HepG2 (cell line): Measurements from ENCODE around the gene SPAG9. TPM values are rescaled to one million over a fixed set of nuclear protein-coding genes. Genes with fewer than 3 reads are reported as not detected.

Experiments
- E2F5 ChIP-seq: sonication (generic); formaldehyde crosslinking; conservative IDR thresholded peaks from 2 replicates; pipeline ENCODE4 v1.4.0; 2020; ENCODE audit warnings: missing genetic modification reagents
- MAF1 ChIP-seq: sonication (generic); formaldehyde crosslinking; IDR thresholded peaks from 2 replicates; pipeline ENCODE4 v1.5.0; 2020; ENCODE audit warnings: missing genetic modification reagents, borderline replicate concordance
- MXI1 ChIP-seq: IDR thresholded peaks from 3 replicates; pipeline ENCODE4 v1.6.1; 2012; ENCODE audit warnings: low read depth, low read length, inconsistent platforms, borderline replicate concordance
- NFYC ChIP-seq: IDR thresholded peaks from 2 replicates; pipeline ENCODE4 v1.6.1; 2016; ENCODE audit warnings: missing genetic modification reagents, missing compliant biosample characterization
- POLR2A ChIP-seq, 2 experiments: IDR thresholded peaks; 2 replicates each; pipeline ENCODE4 v1.6.1; 2011; ENCODE audit warnings: low read depth in 2 of 2, low read length in 2 of 2, mild to moderate bottlenecking in 1 of 2, moderate library complexity in 1 of 2; ENCODE audit not compliant: insufficient read depth in 1 of 2
- PRPF4 ChIP-seq: fragments of 200-400 bp; formaldehyde crosslinking; IDR thresholded peaks from 2 replicates; pipeline ENCODE4 v1.6.1; 2016; ENCODE audit warnings: low read length, low read depth; ENCODE audit not compliant: poor library complexity, severe bottlenecking
- RORA ChIP-seq: sonication (generic); formaldehyde crosslinking; IDR thresholded peaks from 2 replicates; pipeline ENCODE4 v1.5.0; 2020; ENCODE audit warnings: mild to moderate bottlenecking, missing genetic modification reagents, moderate library complexity
- SRSF4 ChIP-seq: fragments of 200-400 bp; formaldehyde crosslinking; IDR thresholded peaks from one replicate; pipeline ENCODE4 v1.6.1; 2018; ENCODE audit warnings: mild to moderate bottlenecking, low read depth, low read length, moderate library complexity; ENCODE audit not compliant: poor library complexity, severe bottlenecking
- SUZ12 ChIP-seq: fragments of 150-350 bp; IDR thresholded peaks from 2 replicates; pipeline ENCODE4 v1.6.1; 2014; ENCODE audit warnings: low read depth, low read length
- THAP11 ChIP-seq: IDR thresholded peaks from 2 replicates; pipeline ENCODE4 v1.6.1; 2016; ENCODE audit warnings: missing biosample characterization, missing genetic modification reagents
- ZFP90 ChIP-seq: sonication (generic); formaldehyde crosslinking; IDR thresholded peaks from 2 replicates; pipeline ENCODE4 v1.8.0; 2022; ENCODE audit warnings: missing genetic modification reagents, mild to moderate bottlenecking, inconsistent platforms, borderline replicate concordance
- ZNF225 ChIP-seq: sonication (generic); formaldehyde crosslinking; IDR thresholded peaks from 2 replicates; pipeline ENCODE4 v1.4.0; 2020; ENCODE audit warnings: mild to moderate bottlenecking, missing genetic modification reagents
- ZNF331 ChIP-seq: sonication (generic); formaldehyde crosslinking; IDR thresholded peaks from 2 replicates; pipeline ENCODE4 v1.4.0; 2020; ENCODE audit warnings: missing genetic modification reagents
- ZNF460 ChIP-seq: sonication (generic); formaldehyde crosslinking; IDR thresholded peaks from 2 replicates; pipeline ENCODE4 v1.5.1; 2020; ENCODE audit warnings: missing genetic modification reagents, mild to moderate bottlenecking, borderline replicate concordance
- ZNF615 ChIP-seq: sonication (generic); formaldehyde crosslinking; IDR thresholded peaks from 2 replicates; pipeline ENCODE4 v1.5.0; 2020; ENCODE audit warnings: mild to moderate bottlenecking, missing genetic modification reagents, borderline replicate concordance
- polyA plus RNA-seq, 8 experiments: library from polyadenylated mRNA; depleted of rRNA in 3 of 8; stranded (reverse) in 7 of 8; unstranded in 1 of 8; fragments of >200 nt; fragmentation: Illumina TruSeq in 4 of 8; extraction: Trizol in 4 of 8; gene quantifications; 2 replicates each; pipeline versions ENCODE4 v1.2.1 to v1.2.3, GENCODE V29; 2011 to 2016; ENCODE audit warnings: low read depth in 4 of 8, missing spikeins in 1 of 8, mixed read lengths in 1 of 8; ENCODE audit not compliant: insufficient read depth in 1 of 8
- total RNA-seq, 5 experiments: library from RNA; depleted of rRNA; stranded (reverse); fragments of >200 nt; fragmentation: Illumina TruSeq; extraction: Trizol; gene quantifications; 2 replicates each; pipeline ENCODE4 v1.2.3, GENCODE V29; 2016; ENCODE audit warnings: low read depth in 1 of 5
- TF ChIP-seq, protein P1 (sequence below): sonication (generic); formaldehyde crosslinking; IDR thresholded peaks from 2 replicates; pipeline ENCODE4 v1.8.0; 2022; ENCODE audit warnings: low read depth, missing genetic modification reagents
- TF ChIP-seq, protein P2 (sequence below): fragments of 450-650 bp; IDR thresholded peaks from 2 replicates; pipeline ENCODE4 v1.6.1; 2017; ENCODE audit warnings: mild to moderate bottlenecking
- TF ChIP-seq, protein P3 (sequence below): sonication (generic); formaldehyde crosslinking; IDR thresholded peaks from 2 replicates; pipeline ENCODE4 v1.4.0; 2020; ENCODE audit warnings: missing genetic modification reagents, borderline replicate concordance
- TF ChIP-seq, protein P4 (sequence below): sonication (generic); formaldehyde crosslinking; IDR thresholded peaks from 2 replicates; pipeline ENCODE4 v1.4.0; 2020; ENCODE audit warnings: missing genetic modification reagents

Gene SPAG9
- total and polyA plus RNA-seq, 2 of the 13 experiments (the other 11 are each of a cell fraction or from before 2014, with no cell fraction given), result 43.2 to 78.6 TPM

- TF ChIP-seq E2F5 (no peak), MAF1 (0 out of 2 replicates have a peak, but pooled peaks have one; percentile 25), ZNF331 (CRISPR knock-in tag) (peak; percentile 88), ZNF615 (CRISPR knock-in tag) (no peak), PRPF4 (no peak), SRSF4 (no peak), MXI1 (peak; percentile 25; the same call in 1 of the 3 replicates), ZNF225 (peak; percentile 45; the same call in 1 of the 2 replicates), RORA (no peak), ZFP90 (peak; percentile 67; the same call in 1 of the 2 replicates), NFYC (CRISPR knock-in tag) (0 out of 2 replicates have a peak, but pooled peaks have one; percentile 13), THAP11 (CRISPR knock-in tag) (peak; percentile 80), SUZ12 (no peak), ZNF460 (no peak), POLR2A (IDR thresholded peaks at IDR 0.05; ENCODE audit: insufficient read depth in 1 of 2, low read depth in 2 of 2, low read length in 2 of 2) (no peak)
- TF ChIP-seq, protein P1, sequence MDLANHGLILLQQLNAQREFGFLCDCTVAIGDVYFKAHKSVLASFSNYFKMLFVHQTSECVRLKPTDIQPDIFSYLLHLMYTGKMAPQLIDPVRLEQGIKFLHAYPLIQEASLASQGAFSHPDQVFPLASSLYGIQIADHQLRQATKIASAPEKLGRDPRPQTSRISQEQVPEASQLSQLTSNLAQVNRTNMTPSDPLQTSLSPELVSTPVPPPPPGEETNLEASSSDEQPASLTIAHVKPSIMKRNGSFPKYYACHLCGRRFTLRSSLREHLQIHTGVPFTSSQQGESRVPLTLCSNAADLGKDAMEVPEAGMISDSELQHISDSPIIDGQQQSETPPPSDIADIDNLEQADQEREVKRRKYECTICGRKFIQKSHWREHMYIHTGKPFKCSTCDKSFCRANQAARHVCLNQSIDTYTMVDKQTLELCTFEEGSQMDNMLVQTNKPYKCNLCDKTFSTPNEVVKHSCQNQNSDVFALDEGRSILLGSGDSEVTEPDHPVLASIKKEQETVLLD, result no peak
- TF ChIP-seq, protein P2, sequence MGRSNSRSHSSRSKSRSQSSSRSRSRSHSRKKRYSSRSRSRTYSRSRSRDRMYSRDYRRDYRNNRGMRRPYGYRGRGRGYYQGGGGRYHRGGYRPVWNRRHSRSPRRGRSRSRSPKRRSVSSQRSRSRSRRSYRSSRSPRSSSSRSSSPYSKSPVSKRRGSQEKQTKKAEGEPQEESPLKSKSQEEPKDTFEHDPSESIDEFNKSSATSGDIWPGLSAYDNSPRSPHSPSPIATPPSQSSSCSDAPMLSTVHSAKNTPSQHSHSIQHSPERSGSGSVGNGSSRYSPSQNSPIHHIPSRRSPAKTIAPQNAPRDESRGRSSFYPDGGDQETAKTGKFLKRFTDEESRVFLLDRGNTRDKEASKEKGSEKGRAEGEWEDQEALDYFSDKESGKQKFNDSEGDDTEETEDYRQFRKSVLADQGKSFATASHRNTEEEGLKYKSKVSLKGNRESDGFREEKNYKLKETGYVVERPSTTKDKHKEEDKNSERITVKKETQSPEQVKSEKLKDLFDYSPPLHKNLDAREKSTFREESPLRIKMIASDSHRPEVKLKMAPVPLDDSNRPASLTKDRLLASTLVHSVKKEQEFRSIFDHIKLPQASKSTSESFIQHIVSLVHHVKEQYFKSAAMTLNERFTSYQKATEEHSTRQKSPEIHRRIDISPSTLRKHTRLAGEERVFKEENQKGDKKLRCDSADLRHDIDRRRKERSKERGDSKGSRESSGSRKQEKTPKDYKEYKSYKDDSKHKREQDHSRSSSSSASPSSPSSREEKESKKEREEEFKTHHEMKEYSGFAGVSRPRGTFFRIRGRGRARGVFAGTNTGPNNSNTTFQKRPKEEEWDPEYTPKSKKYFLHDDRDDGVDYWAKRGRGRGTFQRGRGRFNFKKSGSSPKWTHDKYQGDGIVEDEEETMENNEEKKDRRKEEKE, result no peak
- TF ChIP-seq, protein P3, sequence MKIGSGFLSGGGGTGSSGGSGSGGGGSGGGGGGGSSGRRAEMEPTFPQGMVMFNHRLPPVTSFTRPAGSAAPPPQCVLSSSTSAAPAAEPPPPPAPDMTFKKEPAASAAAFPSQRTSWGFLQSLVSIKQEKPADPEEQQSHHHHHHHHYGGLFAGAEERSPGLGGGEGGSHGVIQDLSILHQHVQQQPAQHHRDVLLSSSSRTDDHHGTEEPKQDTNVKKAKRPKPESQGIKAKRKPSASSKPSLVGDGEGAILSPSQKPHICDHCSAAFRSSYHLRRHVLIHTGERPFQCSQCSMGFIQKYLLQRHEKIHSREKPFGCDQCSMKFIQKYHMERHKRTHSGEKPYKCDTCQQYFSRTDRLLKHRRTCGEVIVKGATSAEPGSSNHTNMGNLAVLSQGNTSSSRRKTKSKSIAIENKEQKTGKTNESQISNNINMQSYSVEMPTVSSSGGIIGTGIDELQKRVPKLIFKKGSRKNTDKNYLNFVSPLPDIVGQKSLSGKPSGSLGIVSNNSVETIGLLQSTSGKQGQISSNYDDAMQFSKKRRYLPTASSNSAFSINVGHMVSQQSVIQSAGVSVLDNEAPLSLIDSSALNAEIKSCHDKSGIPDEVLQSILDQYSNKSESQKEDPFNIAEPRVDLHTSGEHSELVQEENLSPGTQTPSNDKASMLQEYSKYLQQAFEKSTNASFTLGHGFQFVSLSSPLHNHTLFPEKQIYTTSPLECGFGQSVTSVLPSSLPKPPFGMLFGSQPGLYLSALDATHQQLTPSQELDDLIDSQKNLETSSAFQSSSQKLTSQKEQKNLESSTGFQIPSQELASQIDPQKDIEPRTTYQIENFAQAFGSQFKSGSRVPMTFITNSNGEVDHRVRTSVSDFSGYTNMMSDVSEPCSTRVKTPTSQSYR (CRISPR knock-in tag), result peak; percentile 45; the same call in 1 of the 2 replicates
- TF ChIP-seq, protein P4, sequence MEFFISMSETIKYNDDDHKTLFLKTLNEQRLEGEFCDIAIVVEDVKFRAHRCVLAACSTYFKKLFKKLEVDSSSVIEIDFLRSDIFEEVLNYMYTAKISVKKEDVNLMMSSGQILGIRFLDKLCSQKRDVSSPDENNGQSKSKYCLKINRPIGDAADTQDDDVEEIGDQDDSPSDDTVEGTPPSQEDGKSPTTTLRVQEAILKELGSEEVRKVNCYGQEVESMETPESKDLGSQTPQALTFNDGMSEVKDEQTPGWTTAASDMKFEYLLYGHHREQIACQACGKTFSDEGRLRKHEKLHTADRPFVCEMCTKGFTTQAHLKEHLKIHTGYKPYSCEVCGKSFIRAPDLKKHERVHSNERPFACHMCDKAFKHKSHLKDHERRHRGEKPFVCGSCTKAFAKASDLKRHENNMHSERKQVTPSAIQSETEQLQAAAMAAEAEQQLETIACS, result no peak
Measured at GRCh38 chr17:50949989-50950877, 170.4 kb downstream of the SPAG9 start (continued).
